DND-41 (cell line): Measurements from ENCODE around the gene CALML4.

Source experiments
- EZH2 ChIP-seq: IDR thresholded peaks from 3 replicates; pipeline ENCODE4 v1.6.1; 2012; ENCODE audit warnings: borderline replicate concordance, low read depth, mild to moderate bottlenecking, moderate library complexity, low read length, inconsistent platforms; ENCODE audit not compliant: severe bottlenecking
- TF ChIP-seq, protein P1 (sequence below): IDR thresholded peaks from 2 replicates; pipeline ENCODE4 v1.5.1; 2012; ENCODE audit warnings: borderline replicate concordance, low read length, moderate library complexity, mild to moderate bottlenecking; ENCODE audit not compliant: poor library complexity, severe bottlenecking; ENCODE audit errors: extremely low read depth

DNA sequence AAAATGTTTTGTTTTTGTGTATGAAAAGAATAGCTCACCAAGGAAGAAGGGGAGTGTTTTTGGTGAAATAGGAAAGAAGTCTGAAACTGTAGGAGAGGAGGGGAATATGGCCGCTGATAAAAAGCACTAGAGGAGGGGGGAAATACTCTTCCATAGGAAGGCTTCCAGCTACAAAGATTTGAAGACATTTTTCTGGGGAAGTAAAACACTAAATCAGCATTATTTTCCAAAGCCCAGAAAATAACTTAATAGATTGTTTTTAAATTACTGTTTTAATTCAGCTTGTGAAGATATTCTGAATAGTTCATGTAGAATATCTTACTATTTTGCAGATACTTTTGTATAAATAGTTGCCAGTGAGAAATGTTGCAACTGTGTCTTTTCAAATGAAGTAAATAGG lies 54.9 kb downstream of the CALML4 start:
- TF ChIP-seq, protein P1, sequence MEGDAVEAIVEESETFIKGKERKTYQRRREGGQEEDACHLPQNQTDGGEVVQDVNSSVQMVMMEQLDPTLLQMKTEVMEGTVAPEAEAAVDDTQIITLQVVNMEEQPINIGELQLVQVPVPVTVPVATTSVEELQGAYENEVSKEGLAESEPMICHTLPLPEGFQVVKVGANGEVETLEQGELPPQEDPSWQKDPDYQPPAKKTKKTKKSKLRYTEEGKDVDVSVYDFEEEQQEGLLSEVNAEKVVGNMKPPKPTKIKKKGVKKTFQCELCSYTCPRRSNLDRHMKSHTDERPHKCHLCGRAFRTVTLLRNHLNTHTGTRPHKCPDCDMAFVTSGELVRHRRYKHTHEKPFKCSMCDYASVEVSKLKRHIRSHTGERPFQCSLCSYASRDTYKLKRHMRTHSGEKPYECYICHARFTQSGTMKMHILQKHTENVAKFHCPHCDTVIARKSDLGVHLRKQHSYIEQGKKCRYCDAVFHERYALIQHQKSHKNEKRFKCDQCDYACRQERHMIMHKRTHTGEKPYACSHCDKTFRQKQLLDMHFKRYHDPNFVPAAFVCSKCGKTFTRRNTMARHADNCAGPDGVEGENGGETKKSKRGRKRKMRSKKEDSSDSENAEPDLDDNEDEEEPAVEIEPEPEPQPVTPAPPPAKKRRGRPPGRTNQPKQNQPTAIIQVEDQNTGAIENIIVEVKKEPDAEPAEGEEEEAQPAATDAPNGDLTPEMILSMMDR: no peak
- TF ChIP-seq EZH2: no peak
